HG03432 (cell line): ENCODE measurements around the gene DEPDC1.
"Not testable (repeated sequence)": the region's sequence is repeated elsewhere in the genome, so short reads cannot be mapped to it uniquely, and the experiment has no call there.

ENCODE experiments used
- ATAC-seq: cut with Tn5 transposase; IDR thresholded peaks from one replicate; pipeline ENCODE4 v1.9.1; 2021; ENCODE audit warnings: mild to moderate bottlenecking, moderate library complexity; ENCODE audit not compliant: unreplicated experiment

Gene DEPDC1

DNA sequence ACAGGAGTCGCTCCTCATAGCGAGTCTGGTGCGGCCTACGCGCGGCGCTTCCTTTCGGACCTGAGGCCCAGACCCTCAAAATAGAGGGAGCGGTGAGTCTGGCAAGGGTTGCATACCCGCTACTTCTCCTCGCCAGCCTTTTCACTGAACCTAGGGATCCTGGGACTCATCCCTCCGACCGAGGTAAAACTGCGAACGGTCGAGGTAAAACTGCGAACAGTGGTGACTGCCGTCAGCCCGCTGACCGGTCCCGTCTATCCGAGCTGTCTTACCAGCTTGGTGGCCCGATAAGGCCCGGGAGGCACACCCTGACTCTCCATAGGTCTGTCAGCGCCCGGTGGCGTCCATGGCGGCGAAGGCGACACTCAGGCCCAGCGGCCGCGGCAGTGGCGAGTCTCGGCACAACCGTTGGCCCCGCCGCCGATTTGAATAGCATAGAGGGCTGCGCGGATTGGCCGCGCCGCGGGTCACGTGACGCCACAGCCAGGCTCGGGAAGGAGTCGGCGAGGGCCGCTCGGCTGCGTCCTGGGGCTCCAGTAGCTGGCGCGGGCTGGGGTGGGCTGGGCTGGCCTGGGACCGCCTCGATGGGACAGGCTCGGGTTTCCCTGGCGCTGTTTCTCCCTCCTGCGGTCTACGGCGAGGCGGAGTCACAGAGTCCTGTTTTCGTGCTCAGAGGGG, at the start of gene DEPDC1:
Gene DEPDC1, minus strand, starts transcription at position 403 of the 678 bp plus-strand sequence. Its CDS starts 83 bp downstream, at position 320.
- peak; percentile 96 for ATAC-seq

- ATAC-seq: no peak
Measured at GRCh38 chr1:68544651-68545050, 47.8 kb upstream of the DEPDC1 start.

DNA sequence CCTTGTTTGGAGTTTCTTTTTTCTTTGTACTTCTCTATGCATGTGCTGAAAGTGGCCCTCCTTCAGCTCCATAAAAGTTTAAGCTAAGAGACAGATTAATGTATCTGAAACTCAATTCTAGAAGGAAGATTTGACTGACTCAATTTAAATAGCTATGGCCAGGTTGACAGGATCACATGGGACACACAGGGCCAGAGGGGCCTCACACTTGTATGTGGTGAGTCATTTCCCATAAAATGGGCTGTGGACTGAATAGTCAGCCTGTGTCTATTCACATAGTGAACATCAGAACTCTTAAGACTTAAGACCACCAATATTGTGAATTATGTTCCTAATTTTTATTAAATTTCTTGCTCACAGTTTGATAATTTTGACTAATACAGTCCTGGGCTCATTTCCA, 45.7 kb upstream of the DEPDC1 start:
- ATAC-seq: no peak

DNA sequence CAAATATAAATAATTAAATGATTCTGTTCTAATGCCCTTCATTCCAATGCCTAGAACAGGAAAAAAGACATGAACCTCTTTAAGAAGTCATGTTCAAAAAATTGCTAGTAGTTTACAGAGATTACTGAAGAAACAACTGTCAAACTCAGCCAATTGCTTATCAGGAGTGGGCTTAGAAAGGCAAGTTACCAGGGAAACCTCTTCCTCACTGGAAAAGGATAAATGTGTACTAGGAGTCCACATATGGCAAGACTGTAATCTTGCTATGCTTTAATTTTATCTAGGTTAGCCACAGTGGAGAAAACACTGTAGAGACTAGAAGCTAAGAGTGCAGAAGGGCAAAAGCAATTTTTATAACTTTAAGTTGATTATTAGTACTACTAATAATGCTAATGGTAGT, 42.1 kb upstream of the DEPDC1 start:
- ATAC-seq: no peak

DNA sequence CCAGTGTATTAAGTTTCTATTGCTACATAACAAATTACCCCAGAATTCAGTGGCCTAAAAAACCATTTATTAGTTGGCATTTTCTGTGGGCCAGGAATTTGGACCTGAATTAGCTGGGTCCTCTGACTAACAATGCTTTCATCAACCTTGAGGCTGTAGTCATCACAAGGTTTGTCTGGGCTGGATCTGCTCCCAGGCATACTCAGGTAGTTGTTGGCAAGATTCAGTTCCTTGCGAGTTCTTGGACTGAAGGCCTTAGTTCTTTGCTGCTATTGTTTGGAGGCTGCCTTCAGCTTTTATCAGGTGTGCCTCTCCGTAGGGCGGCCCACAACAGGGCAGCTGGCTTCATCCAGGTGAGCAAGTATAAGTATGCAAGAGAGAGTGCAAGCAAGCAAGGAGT, 31.4 kb upstream of the DEPDC1 start:
- no peak for ATAC-seq

DNA sequence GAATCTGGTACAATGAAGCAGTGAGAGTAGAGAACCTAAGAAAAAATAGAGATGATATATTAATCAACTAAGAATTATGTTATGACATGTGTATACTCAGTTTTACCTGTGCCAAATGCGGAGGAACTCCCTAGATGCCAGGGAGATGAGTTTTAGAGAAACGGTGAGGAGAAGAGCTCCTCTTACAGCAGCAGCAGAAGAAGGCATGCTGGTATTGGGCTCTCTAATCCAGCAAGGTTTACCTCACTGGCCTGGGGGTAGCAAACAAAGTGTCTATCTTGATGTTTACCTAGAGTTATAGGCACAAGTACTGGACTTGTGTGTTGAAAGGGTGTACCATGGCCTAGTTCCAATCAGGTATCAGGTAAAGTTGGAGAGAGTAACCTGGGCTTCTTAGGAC, 28.9 kb upstream of the DEPDC1 start:
- no peak for ATAC-seq

DNA sequence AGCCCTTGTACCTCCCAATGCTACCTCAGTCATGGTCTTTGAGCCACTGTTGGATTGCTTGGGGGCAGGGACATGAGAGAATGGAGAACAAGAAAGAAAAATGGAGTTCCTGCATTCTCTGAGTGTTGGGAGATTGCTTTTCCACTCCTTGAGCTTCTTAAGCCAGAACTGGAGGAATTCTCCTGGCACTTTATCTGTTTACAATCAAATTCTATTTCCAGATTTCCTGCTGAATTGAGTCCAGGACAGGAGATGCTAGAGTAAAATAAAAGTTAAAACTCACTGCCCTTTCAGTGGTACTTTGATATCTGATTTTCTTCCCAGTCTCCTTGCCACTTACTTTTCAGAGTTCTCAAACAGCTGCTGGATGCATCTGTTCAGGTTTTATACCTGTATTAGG, 24.4 kb upstream of the DEPDC1 start:
- ATAC-seq: no peak

- ATAC-seq: no peak
Measured at GRCh38 chr1:68516066-68516465, 19.2 kb upstream of the DEPDC1 start.

- ATAC-seq: no peak
Measured at GRCh38 chr1:68511254-68511653, 14.4 kb upstream of the DEPDC1 start.

GRCh38 chr1:68506386-68506785, 9.5 kb upstream of the DEPDC1 start:
- no peak for ATAC-seq

DNA sequence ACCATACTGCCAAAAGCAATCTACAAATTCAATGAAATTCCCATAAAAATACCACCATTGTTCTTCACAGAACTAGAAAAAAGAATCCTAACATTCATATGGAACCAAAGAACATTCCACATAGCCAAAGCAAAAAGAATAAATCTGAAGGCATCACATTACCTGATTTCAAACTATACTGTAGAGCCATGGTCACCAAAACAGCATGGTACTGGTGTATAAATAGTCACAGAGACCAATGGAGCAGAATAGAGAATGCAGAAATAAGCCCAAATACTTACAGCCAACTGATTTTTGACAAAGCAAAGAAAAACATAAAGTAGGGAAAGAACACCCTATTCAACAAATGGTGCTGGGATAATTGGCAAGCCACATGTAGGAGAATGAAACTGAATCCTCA, 6.2 kb upstream of the DEPDC1 start:
- ATAC-seq: no peak

GRCh38 chr1:68497358-68497698, 446 bp upstream of the DEPDC1 start:
- ATAC-seq: peak; percentile 18

DNA sequence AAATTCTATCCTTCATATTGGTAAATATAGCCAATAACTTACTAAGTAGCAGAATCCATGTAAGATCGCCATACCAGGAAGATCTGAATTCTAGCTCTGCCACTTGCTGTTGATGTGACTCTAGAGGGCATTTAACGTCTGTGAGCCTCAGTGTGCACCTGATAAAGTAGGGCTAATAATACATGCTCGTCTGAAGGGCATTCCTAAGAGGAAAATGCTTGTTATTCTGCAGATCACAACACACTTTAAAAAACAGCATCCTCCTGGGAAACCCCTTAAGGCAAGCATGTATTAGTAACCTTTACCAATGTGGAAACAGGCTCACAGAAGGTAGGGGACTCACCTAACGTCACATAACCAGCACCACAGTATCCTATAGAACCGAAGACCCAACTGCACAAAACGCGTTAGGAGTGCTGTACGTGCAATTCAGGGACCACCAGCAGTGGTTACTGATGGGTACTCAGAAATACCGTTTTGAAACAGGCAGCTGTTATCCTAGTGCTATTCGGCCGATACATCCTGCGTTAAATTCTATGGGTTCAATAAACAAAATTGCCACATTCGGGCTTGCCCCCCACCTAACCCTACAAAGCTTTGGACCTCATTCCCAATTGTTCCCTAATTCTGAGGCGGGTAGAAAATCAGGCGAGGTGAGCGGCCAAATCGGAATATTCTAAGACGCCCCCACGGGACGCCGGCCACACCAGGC, 758 bp downstream of the DEPDC1 start:
- peak; percentile 23 for ATAC-seq

DNA sequence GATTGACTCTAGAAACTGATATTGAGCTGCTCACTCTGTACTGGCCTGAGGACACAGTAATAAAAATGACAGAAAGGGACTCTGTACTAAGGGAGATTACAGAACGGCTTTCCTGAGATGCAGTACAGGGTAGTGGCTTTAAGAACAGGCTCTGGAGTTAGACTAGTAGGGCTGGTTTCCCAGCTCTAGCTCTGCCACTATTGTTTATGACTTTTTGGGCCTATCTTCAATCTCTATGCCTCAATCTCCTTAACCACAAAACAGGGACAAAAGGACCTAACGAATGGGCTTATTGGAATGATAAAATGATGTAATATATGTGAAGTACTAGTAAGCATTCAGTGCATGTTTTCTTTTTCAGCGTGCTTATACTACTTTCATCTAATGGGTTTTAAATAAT, 1.4 kb downstream of the DEPDC1 start:
- no peak for ATAC-seq

DNA sequence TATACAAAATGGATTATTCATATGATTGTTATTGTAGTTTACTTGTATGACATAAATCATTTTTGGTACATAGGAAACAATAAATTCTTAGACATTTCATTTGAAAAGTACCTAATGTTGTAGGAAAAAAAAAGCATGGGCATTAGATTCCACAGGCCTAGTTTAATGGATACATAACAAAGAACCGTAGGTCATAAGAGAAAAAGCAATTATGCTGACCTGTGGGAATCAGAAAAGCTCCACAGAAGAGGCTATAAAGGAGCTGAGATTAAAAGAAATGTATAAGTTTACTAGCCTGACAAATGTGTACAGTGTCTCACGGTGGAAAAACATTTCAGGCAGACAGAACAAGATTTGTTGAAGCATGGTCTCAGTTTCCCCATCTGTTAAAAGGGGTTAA, 3.7 kb downstream of the DEPDC1 start:
- no peak for ATAC-seq

GRCh38 chr1:68492255-68492654, 4.6 kb downstream of the DEPDC1 start:
- ATAC-seq: not testable (repeated sequence)

DNA sequence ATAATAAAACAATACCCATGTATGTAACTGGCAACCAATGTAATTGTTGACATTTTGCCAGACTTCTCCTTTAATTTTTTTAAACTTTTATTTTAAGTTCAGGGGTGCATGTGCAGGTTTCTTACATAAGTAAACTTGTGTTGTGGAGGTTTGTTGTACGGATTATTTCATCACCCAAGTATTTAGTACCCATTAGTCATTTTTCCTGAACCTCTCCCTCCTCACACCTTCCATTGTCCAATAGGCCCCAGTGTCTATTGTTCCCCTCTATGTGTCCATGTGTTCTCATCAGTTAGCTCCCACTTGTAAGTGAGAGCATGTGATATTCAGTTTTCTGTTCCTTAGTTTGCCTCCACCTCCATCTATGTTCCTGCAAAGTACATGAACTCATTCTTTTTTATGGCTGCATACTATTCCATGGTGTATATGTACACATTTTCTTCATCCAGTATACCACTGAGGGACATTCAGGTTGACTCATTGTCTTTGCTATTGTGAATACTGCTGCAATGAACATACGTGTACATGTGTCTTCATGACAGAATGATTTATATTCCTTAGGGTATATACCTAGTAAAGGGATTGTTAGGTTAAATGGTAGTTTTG, 6.7 kb downstream of the DEPDC1 start:
- ATAC-seq: no peak

DNA sequence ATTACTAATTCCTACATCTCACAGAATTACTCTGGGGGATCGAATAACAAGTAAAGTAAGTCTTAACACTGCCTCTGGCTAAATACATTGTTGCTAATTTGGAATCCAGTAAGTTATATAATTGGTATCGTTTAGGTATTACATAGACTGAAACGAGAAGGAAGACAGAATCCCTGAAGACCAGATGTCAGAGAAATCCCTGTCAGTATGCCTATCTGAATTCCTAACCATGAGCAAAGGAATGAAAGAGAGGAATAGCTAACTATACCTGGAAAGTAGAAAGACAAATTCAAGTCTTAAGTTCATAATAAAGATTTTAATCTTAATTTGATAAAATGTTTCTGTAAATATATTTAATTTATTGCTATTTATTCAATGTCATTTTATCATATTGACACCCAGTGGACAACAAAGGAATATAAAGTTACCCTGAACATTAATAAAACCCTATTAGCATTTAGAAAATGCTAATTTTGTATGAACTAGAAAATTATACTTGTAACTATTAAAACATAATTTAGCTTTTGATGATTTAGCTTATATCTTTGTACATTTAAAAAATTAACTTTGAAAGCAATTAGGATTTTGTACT, 11.4 kb downstream of the DEPDC1 start:
- no peak for ATAC-seq

DNA sequence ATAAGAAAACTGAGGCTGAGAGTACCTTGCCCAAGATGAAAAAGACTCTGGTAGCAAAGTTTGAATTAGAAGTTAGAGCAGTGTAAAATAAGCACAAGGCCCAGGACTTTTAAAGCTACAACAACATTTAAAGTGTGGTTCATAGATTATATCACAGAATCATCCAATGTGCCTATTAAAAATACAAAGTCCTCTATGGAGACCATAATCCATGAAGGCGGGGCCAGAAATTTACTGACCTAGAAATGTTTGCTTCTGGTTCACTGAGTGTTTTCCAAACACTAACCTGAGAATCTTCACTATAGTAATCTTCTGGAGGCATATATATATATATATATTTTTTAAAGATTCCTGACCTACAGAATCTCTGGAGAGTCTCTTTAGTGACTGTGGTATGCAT, 12.3 kb downstream of the DEPDC1 start:
- no peak for ATAC-seq

DNA sequence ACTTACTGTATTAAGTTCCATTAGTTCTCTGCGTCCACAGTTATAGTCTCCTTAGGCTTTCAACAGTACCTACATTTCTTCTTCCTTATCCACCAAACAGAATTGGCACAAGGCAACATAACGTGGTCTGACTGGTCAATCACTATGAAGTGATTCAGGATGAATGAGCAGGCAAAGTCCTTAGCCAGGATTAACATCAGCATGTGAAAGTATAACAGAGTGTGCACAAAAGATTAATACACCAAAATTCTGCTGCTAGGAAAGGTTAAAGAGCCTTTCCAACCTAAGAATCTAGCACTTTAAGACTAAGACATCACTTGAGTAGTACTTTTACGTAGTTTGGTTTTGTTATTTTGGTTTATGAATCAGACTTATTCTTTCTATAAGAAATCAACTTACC, 15.8 kb downstream of the DEPDC1 start:
- ATAC-seq: no peak

- no peak for ATAC-seq
Measured at GRCh38 chr1:68479501-68479900, 17.4 kb downstream of the DEPDC1 start.

- ATAC-seq: no peak
Measured at GRCh38 chr1:68478662-68479061, 18.2 kb downstream of the DEPDC1 start.
